SIG-M5 (cell line): ENCODE results near the gene ZC3H12A.
"Not testable (repeated sequence)": the region's sequence is repeated elsewhere in the genome, so short reads cannot be mapped to it uniquely, and the experiment has no call there.

Source experiments
- DNase-seq: peaks from one replicate; lab custom pipeline; 2025; lab: John Stamatoyannopoulos, UW

The ZC3H12A gene

DNA sequence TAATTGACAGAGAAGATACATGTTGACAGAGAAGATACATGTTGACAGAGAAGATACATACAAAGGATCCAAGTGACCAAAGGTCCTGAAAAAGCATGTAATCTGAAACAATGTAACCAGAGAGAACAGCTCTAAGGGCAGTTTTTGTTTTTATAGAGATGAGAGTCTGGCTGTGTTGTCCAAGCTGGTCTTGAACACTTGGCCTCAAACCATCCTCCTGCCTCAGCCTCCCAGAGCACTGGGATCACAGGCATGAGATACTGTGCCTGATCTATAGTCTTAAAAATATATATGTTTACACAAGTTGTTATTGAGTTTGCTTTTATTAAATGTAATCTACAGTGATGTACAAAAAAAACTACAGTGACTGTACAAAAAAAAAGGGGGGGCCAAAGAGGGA is 27.7 kb downstream of the ZC3H12A start:
- DNase-seq: no peak

DNA sequence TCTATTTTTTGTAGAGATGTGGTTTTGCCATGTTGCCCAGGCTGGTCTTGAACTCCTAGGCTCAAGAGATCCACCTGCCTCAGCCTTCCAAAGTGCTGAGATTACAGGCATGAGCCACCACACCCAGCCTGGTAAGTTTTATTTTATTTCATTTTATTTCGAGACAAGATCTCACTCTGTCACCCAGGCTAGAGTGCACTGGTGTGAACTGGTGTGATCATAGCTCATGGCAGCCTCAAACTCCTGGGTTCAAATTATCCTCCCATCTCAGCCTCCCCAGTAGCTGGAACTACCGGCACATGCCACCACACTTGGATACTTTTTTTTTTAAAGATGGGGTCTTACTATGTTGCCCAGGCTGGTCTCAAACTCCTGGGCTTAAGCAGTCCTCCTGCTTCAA is 28.4 kb downstream of the ZC3H12A start:
- DNase-seq: not testable (repeated sequence)

DNA sequence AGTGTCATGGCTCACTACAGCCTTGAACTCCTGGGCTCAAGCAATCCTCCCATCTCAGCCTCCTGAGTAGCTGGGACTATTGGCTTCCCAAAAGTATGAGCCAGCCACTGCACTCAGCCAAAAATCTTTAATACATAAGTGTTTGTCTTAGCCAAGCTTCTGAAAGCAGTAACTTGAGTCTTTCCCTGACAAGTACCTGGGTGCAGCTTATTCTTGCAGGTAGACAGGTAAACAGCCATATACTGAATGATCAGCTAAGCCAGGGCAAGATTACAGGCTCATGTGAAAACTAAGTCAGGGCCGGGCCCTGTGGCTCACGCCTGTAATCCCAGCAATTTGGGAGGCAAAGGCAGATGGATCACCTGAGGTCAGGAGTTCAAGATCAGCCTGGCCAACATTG is 32.4 kb downstream of the ZC3H12A start:
- DNase-seq: no peak

DNA sequence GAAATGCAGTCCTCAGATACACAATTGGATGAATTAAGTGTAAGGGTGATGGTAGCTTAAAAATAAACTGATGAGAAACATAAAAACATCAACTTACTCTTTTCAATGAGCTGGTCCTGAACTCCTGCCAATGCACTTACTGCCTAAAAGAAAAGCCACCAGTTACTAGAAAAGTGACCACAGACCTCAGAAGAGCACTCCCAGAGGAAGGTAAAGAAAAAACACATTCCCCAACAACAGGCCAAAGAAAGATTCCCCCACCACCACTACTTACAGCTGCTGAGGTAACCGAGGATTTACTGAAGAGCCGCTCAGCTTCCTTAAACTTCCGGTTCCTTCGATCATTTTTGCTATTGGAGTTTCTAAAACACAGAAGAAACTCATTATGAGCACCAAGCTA is 34.8 kb downstream of the ZC3H12A start:
- no peak for DNase-seq

DNA sequence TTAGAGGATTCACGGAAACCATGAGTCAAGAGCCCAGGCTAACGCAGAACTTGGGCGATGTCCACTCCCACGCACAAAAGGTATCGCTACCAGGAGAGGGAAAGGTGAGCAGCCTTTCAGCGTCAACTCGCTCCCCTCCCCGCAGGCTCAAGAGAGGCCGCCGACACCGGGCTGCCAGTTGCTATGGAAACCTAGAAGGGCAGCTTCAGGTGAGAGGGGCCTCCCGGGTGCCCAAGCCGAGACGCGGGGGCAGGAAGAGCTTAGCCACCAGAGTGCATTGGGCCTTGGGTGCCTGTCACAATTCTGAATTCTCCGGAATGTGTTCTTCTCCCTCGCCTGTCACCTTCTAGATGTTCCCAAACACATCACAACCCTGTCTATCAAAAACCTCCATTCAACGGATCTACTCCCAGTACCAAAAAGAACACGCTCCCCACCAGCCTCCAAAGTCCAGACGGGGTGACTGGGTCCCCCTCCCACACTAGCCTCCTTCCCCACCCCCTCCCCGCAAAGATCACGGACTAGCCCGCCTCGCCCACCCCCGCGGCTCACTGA is 39.5 kb downstream of the ZC3H12A start:
- no peak for DNase-seq

DNA sequence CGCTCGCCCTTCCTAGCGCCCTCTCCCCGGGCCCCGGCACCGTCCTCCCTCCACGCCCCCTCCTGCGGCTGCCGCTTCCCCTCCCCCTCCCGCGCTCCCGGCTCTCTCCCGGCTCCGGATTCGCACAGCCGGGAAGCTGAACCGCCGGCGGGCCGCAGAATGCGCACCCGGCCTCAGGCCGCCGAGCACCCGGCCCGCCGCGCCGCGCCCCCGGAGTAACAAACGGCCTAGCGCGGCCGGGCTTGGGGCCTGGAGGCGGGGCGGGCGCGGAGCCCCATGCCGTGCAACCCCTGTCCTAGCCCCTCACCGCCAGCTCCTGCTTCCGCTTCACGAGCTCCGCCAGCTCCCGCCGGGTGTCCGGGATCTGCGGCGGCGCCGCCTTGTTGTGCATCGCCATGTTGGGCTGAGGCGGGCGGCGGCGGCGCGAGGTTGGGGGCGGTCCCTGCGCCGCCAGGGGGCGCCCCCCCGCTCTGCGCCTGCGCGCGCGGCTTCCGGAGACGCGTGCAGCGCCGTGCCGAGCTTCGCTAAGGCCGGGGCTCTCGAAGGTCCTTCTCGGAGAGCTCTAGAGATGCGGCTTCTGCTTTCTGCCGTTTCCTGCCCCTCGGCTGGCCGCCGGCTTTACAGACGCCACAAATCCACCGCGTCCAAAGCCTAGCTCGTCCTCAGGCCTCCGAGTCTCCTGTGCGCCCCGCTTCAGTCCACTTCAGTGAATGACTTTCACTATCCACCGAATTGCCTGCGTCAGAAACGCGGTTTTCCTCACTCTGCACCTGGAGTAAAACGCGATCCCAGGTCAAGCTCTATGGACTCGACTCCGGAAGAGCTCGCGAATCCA is 40.2 kb downstream of the ZC3H12A start, which contains the start of gene MEAF6:
TSS of gene MEAF6 (minus strand) at position 417 of the 835 bp plus-strand sequence. CDS start at position 397, 20 bp downstream.
- no peak for DNase-seq

DNA sequence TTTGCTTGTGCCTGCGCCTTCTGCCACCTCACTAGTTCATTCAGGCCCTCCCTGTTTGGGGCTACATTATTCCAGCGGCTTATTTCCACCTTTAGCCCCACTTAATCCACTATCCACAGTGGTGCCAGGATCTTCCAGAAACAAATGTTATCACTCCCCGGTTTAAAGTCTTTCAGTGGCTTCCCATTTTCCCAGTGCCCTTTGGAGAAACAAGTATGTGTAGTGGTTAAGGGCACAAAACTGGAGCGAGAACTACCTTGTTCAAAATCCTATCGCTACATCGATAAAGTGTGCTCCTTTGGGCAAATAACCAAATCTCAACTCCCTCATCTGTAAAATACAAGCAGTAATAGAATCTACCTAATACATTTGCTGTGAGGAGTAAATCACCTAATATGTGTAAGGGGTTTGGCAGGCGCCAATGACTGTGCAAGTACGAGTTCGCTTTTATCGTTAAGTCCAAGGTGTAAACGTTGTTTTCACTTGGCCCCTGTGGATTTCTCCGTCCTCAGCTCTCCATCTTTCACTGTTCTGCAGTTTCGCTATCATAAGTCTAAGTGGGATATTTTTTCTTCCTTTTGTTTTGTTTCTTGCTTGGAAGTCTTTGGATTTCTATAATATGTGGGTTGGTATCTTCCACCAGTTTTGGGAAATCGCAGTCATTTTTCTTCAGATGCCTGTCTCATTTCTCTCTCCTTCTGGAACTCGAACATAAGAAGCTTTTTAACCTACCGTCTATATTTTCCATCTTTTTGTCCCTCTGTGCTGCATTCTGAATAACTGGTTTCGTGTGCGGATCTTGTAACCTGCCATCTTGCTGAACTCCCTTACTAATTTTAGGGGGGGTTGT is 41.0 kb downstream of the ZC3H12A start:
- DNase-seq: no peak

DNA sequence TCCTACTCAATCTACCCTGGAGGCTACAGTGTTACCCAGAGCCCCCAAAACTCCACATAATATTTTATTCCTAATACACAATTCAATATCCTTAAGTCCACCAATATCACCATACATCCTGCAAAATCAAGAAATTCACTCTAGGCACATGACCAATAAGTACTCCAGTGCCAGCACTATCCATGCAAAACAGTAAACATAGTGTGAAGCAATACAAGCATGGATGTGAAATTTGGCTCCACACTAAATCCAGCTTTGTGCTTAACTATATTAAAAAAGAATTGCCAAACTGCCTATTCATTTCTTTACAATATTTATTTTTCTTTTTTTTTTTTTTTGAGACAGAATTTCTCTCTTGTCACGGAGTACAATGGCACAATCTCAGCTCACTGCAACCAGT is 43.2 kb downstream of the ZC3H12A start:
- no peak for DNase-seq

DNA sequence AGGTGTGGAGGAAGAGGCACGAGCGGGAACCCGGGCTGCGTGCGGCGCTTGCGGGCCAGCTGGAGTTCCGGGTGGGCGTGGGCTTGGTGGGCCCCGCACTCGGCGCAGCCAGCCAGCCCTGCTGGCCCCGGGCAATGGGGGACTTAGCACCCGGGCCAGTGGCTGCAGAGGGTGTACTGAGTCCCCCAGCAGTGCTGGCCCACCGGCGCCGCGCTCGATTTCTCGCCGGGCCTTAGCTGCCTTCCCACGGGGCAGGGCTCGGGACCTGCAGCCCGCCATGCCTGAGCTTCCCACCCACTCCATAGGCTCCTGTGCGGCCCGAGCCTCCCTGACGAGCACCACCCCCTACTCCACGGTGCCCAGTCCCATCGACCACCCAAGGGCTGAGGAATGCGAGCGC is 43.9 kb downstream of the ZC3H12A start:
- DNase-seq: not testable (repeated sequence)

DNA sequence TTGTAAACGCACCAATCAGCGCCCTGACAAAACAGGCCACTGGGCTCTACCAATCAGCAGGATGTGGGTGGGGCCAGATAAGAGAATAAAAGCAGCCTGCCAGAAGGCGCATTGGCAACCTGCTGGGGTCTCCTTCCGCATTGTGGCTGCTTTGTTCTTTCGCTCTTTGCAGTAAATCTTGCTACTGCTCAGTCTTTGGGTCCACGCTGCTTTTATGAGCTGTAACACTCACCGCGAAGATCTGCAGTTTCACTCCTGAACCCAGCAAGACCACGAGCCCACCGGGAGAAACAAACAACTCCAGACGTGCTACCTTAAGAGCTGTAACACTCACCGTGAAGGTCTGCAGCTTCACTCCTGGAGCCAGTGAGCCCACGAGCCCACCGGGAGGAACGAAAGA is 44.5 kb downstream of the ZC3H12A start:
- DNase-seq: not testable (repeated sequence)

DNA sequence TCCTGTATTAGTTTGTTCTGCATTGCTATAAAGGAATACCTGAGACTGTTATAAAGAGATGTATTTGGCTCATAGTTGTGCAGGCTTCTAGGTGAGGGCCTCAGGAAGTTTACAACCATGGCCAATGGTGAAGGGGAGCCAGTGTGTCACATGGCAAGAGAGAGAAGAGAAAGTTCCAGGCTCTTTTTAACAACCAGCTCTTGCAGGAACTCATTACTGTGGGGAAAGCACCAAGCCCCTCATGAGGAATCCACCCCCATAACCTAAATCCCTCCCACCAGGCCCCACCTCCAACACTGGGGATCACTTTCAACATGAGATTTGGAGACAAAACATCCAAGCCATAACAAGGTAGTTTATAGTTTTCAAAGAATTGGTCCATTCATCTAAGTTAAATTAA is 45.2 kb downstream of the ZC3H12A start:
- DNase-seq: no peak

DNA sequence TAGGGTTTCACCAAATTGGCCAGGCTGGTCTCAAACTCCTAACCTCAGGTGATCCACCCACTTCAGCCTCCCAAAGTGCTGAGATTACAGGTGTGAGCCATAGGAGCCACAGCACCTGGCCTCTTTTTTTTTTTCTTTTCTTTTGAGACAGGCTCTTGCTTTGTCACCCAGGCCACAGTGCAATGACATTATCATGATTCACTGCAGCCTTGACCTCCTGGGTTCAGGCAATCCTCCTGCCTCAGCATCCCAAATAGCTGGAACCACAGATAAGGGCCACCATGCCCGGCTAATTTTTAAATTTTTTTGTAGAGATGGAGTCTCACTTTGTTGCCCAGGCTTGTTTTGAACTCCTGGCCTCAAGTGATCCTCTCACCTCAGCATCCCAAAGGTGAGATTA is 55.5 kb downstream of the ZC3H12A start:
- DNase-seq: not testable (repeated sequence)

DNA sequence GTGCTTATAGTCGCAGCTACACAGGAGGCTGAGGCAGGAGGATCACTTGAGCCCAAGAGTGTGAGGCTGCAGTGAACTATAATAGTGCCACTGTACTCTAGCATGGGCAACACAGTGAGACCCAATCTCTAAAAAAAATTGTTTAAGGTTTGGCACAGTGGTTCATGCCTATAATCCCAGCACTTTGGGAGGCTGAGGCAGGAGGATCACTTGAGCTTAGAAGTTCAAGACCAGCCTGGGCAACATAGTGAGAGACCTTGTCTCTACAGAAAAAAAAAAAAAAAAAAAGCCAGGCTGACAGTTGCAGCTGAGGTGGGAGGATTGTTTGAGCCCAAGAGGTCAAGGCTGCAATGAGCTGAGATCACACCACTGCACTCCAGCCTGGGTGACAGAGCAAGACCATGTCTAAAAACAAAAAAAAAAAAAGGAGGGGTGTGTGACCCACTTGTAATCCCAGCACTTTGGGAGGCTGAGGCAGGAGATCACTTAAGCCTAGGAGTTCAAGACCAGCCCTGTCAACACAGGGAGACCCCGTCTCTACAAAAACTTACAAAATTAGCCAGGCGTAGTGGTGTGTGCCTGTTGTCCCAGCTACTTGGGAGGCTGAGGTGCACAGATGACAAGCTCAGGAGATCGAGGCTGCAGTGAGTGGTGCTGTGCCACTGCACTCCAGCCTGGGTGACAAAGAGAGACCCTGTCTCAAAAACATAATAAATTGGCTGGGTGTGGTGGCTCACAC is 58.2 kb downstream of the ZC3H12A start:
- DNase-seq: not testable (repeated sequence)

DNA sequence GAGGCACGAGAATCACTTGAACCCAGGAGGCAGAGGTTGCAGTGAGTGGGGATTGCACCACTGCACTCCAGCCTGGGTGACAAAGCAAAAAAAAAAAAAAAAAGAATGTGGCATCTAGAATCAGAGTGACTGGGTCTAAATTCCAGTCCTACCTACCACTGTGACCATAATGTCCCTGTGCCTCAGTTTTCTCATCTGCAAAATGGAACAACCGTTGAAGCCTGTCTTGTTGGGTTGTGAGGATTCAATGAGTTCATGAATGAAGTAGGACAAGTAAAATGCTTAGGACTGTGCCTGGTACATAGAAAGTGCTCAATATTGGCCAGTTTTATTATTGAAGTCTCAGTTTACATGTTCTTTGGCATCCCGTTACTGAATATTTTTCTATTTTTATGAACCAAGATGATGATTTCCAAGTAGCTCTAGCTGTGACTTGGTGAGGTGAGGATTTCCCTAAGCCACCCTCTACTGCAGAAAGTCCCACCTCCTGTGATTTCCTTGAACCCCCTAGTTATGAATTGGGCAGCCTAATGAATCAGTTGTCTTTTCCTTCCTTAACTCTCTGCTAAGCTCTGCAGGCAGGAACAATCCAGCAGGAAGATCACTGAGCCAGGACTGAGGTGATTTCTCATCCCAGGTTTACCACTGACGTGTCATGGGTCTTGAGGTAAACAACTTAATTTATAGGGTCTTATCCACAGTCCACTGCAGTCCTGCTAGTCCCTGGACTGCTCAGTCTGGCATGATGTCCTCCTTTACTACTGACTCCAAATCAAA is 59.1 kb downstream of the ZC3H12A start:
- no peak for DNase-seq
